HG03175 (cell line): ENCODE measurements around the gene ACTL7B.
"Not testable (repeated sequence)": the region's sequence is repeated elsewhere in the genome, so short reads cannot be mapped to it uniquely, and the experiment has no call there.

ENCODE experiments used
- ATAC-seq: cut with Tn5 transposase; IDR thresholded peaks from one replicate; pipeline ENCODE4 v1.9.1; 2021; ENCODE audit warnings: mild to moderate bottlenecking, moderate library complexity; ENCODE audit not compliant: unreplicated experiment

The ACTL7B gene

GRCh38 chr9:108845947-108846346 lies 9.8 kb downstream of the ACTL7B start:
- ATAC-seq, result no peak

- ATAC-seq, result no peak
Measured at GRCh38 chr9:108845507-108845906, 10.3 kb downstream of the ACTL7B start.

- ATAC-seq, result no peak
Measured at GRCh38 chr9:108844856-108845255, 10.9 kb downstream of the ACTL7B start.

GRCh38 chr9:108844391-108844790 lies 11.4 kb downstream of the ACTL7B start:
- no peak for ATAC-seq

GRCh38 chr9:108842610-108843295 lies 13.0 kb downstream of the ACTL7B start:
- no peak for ATAC-seq

- ATAC-seq, result not testable (repeated sequence)
Measured at GRCh38 chr9:108839561-108839960, 16.2 kb downstream of the ACTL7B start.

DNA sequence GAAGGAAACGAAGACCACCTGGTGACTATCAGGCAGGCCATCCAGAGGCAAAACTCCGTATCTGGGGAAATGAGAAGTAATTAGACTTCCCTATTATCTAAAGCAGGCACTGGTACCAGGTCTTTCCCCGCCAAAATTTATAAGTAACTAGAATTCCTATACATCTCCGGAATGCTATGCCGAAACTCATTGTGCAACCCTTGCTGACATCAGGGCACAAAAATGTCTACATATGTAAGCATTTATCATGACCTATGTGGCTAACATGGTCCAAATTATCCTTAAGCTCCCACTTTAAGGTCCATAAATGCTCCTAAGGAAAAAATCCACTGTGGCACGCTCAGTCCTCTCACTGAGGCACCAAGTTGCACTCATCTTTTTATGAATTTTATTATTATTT lies 17.8 kb downstream of the ACTL7B start:
- ATAC-seq, result no peak

DNA sequence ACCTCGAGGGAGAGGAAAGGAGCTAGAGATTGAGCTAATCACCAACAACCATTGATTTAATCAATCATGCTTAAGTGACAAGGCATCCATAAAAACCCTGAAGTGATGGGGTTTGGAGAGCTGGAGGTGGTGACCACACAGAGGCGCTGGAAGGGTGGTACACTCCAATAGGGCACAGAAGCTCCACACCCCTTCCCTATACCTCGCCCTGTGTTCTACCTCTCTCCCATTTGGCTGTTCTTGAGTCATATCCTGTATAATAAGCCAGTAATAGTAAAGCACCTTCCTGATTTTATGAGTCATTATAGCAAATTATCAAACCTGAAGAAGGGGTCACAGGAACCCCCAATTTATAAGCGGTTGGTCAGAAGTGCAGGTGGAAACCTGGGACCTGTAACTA lies 18.3 kb downstream of the ACTL7B start:
- no peak for ATAC-seq

- no peak for ATAC-seq
Measured at GRCh38 chr9:108836781-108837180, 19.0 kb downstream of the ACTL7B start.

DNA sequence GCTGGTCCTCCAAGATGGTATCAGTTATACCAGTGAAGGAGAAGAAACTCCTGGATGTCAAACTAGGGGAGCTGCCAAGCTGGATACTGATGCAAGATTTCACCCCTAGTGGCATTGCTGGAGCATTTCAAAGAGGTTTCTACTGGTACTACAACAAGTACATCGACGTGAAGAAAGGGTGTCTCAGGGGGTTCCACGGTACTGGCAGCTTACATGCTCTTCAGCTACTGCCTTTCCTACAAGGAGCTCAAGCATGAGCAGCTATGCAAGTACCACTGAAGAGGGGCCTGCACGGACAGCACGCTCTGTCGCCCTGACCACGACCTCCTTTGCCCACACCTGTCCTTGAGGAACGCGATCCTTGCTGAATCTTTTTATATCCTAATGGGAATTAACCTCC lies 19.5 kb downstream of the ACTL7B start:
- ATAC-seq, result no peak

- no peak for ATAC-seq
Measured at GRCh38 chr9:108835831-108836230, 20.0 kb downstream of the ACTL7B start.

DNA sequence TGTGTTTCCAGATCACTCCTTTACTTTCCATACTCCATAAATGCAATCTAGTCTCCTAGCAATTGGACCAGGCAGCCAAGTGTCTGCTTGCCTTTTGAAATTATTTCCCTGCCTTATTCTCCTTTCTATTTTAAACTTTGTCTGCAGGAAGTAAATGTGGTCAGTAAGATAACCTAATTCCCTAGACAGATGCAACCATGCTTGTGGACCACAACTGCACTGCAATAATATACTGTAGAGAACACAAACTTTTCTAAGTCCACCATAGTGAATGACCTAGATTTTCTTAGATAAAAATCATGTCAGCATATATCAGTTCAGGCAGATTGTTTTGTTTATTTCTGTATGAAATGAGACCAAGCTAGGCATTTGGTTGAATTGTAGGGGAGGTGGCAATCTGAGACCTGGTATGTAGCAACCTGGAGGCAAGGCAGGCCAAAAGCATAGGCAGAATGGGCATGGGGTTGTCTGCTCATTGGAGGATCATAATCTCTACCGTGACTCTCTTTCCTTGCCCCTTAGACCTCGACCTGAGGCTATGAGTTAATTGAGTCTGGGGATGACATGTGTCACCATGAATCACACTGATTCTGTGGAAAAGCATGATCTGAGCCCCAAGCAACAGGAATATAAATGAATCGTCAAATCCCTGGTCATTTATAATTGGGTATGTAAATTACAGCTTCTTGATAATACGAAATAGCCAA lies 20.7 kb downstream of the ACTL7B start:
- no peak for ATAC-seq

- no peak for ATAC-seq
Measured at GRCh38 chr9:108832179-108832500, 23.6 kb downstream of the ACTL7B start.

- ATAC-seq, result no peak
Measured at GRCh38 chr9:108831496-108832178, 24.1 kb downstream of the ACTL7B start.

- ATAC-seq, result no peak
Measured at GRCh38 chr9:108830272-108830671, 25.5 kb downstream of the ACTL7B start.

DNA sequence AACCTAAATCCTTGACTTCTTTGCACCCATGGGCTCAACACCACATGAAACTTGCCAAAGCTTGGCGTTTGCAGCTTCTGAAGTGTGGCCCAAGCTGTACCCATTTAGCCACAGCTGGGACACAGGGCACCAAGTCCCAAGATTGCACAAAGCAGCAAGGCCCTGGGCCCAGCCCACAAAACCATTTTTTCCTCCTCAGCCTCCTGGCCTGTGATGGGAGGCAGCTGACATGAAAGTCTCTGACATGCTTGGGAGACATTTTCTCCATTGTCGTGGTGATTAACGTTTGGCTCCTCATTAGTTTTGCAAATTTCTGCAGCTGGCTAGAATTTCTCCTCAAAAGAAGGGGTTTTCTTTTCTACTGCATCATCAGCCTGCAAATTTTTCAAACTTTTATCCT lies 32.0 kb downstream of the ACTL7B start:
- ATAC-seq, result no peak

GRCh38 chr9:108816037-108816436 lies 39.7 kb downstream of the ACTL7B start:
- ATAC-seq, result no peak

GRCh38 chr9:108815156-108815555 lies 40.6 kb downstream of the ACTL7B start:
- ATAC-seq, result no peak

DNA sequence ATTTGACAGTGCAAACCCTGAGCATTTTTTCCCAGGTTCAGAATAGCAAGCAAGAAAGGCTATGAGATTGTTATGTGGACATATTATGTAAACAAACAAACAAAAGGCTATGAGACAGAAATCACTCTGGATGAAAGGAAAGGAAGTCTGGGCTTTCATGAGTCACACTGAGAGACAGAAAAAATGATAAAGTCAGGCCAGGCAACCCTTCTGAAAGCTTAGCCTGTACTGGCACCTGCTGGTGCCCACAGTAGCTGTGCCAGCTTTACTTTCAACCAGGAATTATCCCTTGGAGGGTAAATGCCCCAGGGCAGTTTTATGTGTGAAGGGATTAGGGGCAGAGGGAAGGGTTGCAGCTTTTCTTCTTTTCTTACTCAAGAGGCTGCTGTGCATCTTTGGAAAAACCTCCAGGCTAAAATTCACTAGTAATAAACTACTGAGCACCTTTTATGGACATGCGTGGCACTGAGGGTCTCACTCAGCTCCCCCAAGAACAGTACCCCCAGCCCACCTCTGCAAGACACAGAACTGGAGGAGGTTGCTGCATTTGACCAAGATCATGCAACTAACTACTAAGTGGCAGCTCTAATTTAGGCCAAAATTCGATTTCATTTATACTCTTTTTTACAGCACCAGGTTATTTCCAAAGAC lies 41.7 kb downstream of the ACTL7B start:
- ATAC-seq, result no peak

DNA sequence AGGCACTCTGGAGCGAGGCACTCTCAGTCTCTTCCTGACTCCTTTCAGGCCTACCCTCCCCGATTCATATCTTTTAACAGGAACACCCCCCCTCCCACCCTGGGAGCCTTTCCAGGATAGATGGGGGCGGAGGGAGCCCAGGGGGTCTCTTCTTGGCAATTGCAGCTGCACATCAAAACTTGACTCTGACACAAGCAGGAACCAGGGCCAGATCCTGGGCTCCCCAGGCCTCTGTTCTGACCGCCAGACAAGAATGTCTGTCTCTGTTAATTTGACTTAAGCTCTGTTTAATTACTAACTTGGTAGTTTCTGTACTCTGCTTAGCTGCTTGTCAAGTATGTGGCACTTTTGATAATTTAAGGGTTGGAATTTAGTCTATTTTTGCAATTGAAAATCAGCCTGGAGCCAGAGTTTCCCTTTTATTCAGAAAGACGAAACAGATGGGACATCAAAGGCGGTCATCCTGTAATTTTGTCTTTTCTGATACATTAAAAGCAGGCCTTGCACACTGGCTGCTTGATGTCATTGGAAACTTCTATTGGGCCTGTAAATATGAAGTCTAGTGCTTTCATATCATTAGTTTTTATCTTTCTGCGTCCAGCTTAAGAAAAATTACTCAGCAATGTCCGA lies 43.3 kb downstream of the ACTL7B start:
- no peak for ATAC-seq

DNA sequence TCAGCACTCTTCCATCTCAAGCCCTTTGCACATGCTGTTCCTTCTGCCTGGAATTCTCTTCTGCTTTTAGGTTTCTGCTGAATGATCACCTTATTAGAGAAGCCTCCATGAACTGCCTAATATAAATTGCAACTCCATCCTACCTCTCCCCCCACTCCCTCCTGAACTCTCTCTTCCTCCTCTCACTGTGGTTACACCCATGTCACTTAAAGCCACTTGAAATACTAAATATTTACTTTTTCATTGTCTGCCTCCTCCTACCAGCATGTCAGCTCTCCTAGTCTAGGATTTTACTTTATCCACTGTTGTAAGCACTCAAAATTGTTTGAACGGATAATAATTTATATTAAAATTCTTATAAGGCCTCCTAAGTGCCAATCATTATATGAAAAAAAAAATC lies 43.8 kb downstream of the ACTL7B start:
- no peak for ATAC-seq
